ENCODE results near the gene F3.

DNA sequence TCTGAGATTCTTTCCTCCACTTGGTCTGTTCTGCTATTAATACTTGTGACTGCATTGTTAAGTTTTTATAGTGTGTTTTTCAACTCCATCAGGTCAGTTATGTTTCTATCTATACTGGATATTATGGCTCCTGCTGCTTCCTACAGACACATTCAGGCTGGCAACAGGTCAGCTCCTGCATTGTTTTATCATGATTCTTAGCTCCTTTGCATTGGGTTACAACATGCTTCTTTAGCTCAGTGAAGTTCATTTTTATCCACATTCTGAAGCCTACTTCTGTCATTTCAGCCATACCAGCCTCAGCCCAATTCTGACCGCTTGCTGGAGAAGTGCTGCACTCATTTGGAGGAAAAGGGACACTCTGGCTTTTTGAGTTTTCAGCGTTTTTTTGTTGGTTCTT is 37.3 kb upstream of the F3 start:
- TF ChIP-seq, protein P1, sequence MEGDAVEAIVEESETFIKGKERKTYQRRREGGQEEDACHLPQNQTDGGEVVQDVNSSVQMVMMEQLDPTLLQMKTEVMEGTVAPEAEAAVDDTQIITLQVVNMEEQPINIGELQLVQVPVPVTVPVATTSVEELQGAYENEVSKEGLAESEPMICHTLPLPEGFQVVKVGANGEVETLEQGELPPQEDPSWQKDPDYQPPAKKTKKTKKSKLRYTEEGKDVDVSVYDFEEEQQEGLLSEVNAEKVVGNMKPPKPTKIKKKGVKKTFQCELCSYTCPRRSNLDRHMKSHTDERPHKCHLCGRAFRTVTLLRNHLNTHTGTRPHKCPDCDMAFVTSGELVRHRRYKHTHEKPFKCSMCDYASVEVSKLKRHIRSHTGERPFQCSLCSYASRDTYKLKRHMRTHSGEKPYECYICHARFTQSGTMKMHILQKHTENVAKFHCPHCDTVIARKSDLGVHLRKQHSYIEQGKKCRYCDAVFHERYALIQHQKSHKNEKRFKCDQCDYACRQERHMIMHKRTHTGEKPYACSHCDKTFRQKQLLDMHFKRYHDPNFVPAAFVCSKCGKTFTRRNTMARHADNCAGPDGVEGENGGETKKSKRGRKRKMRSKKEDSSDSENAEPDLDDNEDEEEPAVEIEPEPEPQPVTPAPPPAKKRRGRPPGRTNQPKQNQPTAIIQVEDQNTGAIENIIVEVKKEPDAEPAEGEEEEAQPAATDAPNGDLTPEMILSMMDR (IDR thresholded peaks at IDR 0.05) = no peak
- TF ChIP-seq POLR2A (IDR thresholded peaks at IDR 0.05) = no peak

Data from right lobe of liver (tissue), 4 donors.